ENCODE results near the gene VSX1. TPM values are rescaled to one million over a fixed set of nuclear protein-coding genes. Genes with fewer than 3 reads are reported as not detected.

The VSX1 gene
- total RNA-seq, 1 experiment from 2014 or later = not detected

Other genes with a start within 250 kb of the VSX1 start
- gene CST7, start 132.9 kb downstream of the VSX1 start, total RNA-seq (2022) = not detected in 2 replicates
- gene APMAP, start 89.4 kb downstream of the VSX1 start, total RNA-seq (2022) = 75.3 and 104 TPM in 2 replicates
- 0.51 and 0.83 TPM in 2 replicates for gene ACSS1, start 24.0 kb downstream of the VSX1 start, total RNA-seq (2022)
- 98.0 and 99.5 TPM in 2 replicates for gene ENTPD6, start 113.6 kb upstream of the VSX1 start, total RNA-seq (2022)
- gene PYGB, start 165.9 kb upstream of the VSX1 start, total RNA-seq (2022) = 375 and 435 TPM in 2 replicates